Jurkat, Clone E6-1 (cell line): ENCODE results near the gene TNIP3.
A peak's percentile ranks its signal among the peaks of the same experiment; 100 is the strongest.
"Not testable (repeated sequence)": the region's sequence is repeated elsewhere in the genome, so short reads cannot be mapped to it uniquely, and the experiment has no call there.

Experiments
- DNase-seq: peaks from one replicate; pipeline ENCODE4 v3.0.0-alpha.2; 2011; ENCODE audit warnings: low read depth, low spot score
- H3K4me3 ChIP-seq: 2 replicates; pipeline ENCODE4 v1.5.1; 2011; ENCODE audit warnings: mild to moderate bottlenecking, low read length, control low read depth, moderate library complexity

TNIP3 gene

GRCh38 chr4:121181493-121181892 is 17.4 kb upstream of the TNIP3 start:
- no peak overlapping the region for H3K4me3 ChIP-seq
- no peak for DNase-seq

DNA sequence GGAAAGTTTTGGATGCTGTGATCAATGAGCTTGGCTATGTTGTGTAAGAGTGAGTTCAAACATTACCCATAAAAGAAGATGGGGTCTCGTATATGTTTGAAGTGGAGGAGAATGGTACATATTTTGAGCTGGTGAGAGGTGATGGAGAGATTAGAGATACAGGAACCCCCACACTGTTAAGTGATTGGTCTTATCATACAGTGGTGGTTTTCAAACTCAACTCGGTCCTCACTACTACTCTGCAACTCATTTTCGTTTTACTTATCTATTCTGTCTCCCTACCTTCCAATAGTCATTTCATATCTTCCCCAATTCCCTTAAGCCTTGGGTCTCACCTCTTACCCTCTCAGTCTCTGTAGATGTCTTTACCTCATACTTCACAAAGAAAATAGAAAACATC is 16.4 kb upstream of the TNIP3 start:
- H3K4me3 ChIP-seq: no peak overlapping the region
- DNase-seq: no peak

DNA sequence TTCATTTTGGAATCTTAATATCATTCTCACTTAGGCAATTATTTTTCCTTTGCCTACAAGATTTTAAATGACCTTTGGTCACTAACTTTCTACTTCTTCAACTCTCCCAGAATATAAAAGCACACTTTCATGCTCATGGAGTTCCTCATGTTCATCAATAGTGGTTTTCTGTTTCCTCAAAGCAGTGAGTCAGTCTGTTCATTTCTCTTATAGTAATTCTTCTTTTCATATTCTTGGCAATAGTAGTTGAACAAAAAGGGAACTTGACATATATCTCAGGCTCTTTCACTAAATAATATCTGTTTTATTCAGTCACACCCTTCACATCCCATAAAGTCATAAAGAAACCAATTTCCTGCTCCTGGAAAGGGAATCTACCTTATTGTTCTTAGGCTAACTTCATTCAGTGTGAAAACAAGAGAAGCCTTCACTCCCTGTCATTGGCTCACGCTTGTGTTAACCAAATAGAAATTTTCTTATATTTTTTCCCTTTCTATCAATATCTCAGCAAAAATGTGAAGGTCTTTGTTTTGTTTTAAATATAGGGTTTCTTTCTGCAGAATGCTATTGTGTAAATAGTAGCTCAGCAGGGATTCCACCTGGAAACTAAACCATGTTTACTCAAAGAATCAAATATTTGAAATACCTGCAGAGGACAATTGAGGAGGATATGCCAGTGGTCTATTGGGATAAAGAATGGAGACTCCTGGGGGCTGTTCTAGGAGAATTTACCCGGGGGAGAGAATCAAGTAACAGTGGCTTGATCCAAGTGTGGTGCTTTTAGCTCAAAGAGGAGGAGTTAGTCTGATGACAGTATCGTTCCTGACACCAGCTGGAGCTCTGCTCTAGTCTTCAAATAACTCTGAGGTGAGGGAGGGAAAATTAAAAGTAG is 13.4 kb upstream of the TNIP3 start:
- no peak for DNase-seq
- H3K4me3 ChIP-seq: no peak overlapping the region

- no peak overlapping the region for H3K4me3 ChIP-seq
- DNase-seq: peak; percentile 45
Observed at GRCh38 chr4:121176082-121176934, 12.2 kb upstream of the TNIP3 start.

GRCh38 chr4:121171477-121171876 is 7.4 kb upstream of the TNIP3 start:
- H3K4me3 ChIP-seq, DNase-seq: not testable (repeated sequence)

GRCh38 chr4:121168446-121169281 is 4.5 kb upstream of the TNIP3 start:
- no peak overlapping the region for H3K4me3 ChIP-seq
- DNase-seq: no peak

DNA sequence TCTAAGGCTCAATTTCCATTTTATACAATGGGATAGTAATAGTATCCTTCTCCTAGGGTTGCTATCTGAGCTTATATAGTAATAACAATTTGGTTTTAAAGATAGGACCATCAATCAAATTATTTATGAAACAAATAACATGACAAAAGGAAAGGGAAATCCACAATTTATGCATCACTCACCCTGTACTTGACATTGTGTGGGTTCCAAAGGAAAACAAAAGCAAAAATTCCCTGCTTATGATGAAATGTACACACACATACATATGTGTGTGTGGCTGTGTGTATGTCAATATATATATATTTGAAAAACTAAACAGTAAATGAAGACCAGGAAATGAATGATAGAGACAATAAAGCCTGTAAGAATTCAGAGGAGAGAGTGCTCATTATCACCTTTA is 2.9 kb upstream of the TNIP3 start:
- H3K4me3 ChIP-seq: no peak overlapping the region
- no peak for DNase-seq

DNA sequence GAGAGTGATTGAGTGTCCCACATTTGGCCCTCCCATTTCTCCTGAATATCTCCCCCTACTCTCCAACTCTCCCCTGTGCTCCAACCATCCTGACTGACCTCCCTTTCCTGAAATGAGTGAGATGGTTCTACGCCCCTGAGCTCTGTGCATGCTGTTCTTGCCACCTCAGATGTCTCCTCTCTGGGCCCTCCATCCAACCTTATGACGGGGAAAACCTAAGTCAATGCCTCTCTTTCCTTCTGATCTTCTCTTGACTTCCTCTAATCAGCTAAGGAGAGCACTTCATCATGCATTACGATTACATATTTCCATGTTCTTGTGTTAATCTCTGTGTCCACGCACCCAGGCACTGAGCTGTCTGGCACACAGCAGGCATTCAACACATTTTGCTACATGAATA is 1.1 kb upstream of the TNIP3 start:
- DNase-seq: no peak
- H3K4me3 ChIP-seq: no peak overlapping the region

DNA sequence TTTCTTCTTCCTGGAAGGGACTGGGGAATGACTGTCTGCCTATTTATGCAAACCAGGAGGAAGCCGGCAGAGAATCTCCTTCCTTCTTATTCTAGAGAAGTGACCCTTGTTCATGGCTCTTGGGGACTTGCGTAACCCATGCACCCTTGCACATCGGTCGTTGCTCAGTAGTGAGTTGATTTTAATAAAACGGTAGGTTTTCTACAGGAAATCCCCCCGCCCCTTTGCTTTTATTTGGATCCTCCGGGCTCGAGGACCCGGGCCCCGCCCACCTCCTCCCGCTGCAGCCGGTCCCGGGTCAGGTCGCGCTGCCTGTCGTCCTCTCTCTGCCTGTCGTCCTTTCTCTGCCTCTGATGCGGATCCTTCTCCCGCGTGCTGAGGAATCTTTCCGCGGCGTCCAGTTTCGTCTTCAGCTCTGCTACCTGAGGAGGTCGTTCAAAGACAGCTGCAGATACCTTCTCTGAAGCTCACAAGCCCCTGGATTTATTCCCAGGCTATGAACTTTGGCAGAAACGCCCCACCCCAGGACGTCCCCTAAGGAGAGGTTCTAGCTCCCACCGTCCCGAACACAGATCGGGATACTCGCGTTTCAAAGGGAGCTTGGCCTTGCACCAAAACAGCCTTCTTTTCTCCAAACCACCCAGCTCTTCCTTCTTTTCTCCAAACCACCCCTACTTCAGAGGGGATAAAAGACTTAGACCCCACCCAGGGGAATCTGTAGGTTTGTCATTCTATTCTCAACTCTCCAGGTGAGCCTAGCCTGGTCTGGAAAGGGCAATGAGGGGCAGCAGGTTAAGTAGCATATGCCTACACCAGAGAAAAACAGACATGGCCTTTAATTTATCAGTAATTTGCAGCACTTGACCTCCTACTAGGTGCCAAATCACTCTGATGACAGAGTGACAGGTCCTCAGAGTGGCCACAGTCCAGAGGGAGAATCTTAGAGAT is 7.0 kb downstream of the TNIP3 start:
- no peak for DNase-seq
- no peak overlapping the region for H3K4me3 ChIP-seq

GRCh38 chr4:121155893-121156292 is 8.2 kb downstream of the TNIP3 start:
- no peak overlapping the region for H3K4me3 ChIP-seq
- DNase-seq: no peak

DNA sequence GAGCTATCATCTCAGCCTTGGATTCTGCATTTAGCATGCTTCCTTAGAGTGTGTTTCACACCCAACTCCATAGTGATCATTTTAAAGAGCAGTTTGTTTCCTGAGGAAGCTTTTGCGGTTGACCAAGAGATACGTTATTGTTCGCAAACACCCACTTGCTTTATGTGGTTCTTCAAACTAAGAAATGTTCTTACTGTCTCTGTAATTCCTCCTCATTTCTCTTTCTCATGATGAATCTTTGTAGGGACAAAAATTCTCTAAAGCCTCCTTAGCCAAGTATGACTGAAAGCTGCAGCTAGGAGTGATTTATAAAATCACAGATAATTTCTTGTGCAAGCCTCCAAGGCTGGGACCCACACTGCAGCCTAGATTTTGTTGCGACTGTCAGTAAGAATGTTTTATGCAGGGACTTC is 10.0 kb downstream of the TNIP3 start:
- DNase-seq: peak; percentile 97
- peak overlapping the region; percentile 40 for H3K4me3 ChIP-seq

GRCh38 chr4:121151942-121152341 is 12.2 kb downstream of the TNIP3 start:
- DNase-seq: no peak
- no peak overlapping the region for H3K4me3 ChIP-seq

DNA sequence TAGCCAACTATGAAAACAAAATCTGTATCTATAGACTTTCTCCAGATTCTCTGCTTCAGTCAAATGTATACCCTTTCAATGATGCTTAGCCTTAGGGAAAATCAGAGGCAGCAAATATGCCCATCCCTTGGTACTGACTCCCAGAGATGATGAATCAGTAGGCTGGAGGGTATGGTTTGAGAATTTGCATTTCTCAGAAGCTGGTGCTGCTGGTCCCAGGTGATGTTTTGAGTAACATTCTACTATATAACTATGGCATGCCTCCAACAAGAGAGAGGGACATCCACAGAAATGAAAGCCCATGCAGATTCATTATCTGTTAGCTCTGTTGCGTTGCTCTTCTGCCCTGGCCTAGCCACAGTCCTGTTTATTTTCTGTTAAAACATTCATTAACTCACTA is 13.6 kb downstream of the TNIP3 start:
- no peak overlapping the region for H3K4me3 ChIP-seq
- no peak for DNase-seq

- H3K4me3 ChIP-seq: no peak overlapping the region
- no peak for DNase-seq
Observed at GRCh38 chr4:121150003-121150402, 14.1 kb downstream of the TNIP3 start.

- DNase-seq: no peak
Observed at GRCh38 chr4:121148621-121149020, 15.5 kb downstream of the TNIP3 start.

GRCh38 chr4:121148000-121148399 is 16.1 kb downstream of the TNIP3 start:
- H3K4me3 ChIP-seq: no peak overlapping the region
- DNase-seq: no peak

More at GRCh38 chr4:121148621-121149020, 15.5 kb downstream of the TNIP3 start:
- H3K4me3 ChIP-seq: no peak overlapping the region

GRCh38 chr4:121146530-121146929 is 17.6 kb downstream of the TNIP3 start:
- no peak for DNase-seq
- no peak overlapping the region for H3K4me3 ChIP-seq

DNA sequence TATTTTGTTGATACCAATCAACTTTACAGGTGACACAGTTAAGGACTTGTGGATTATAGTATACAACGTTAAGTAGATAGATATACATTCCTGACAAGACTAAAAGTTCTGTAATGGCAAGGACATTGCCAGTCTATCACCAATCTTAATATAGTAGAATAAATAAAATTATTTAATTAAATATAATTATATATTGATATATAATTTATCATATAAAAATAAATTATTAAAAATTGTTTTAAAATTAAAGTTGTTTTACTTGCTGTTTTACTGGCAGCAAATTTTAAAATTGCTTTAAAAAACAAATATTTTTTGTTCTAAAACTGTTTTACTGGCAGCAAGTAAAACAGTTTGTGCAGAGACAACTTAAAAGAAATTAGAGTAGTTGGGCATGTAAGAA is 18.7 kb downstream of the TNIP3 start:
- H3K4me3 ChIP-seq: no peak overlapping the region
- no peak for DNase-seq
